Measurements from ENCODE around the gene HPDL. TPM values are rescaled to one million over a fixed set of nuclear protein-coding genes. Genes with fewer than 3 reads are reported as not detected.
"Not testable (repeated sequence)": the region's sequence is repeated elsewhere in the genome, so short reads cannot be mapped to it uniquely, and the experiment has no call there.

The HPDL gene
- total RNA-seq, 1 donor from 2014 or later: 2.3 TPM

- ATAC-seq (no peak), DNase-seq (ENCODE audit: low spot score) (no peak)
- intact Hi-C loops (cut with DNase I): no loop called here
Measured at GRCh38 chr1:45346473-45346872, 19.8 kb downstream of the HPDL start.

- ATAC-seq (no peak), DNase-seq (ENCODE audit: low spot score) (no peak)
- intact Hi-C loops (cut with DNase I): no loop called here
Measured at GRCh38 chr1:45348020-45348419, 21.3 kb downstream of the HPDL start.

GRCh38 chr1:45348609-45348965 is 21.9 kb downstream of the HPDL start:
- DNase-seq (ENCODE audit: low spot score) (no peak), ATAC-seq (peak; percentile 54)
- intact Hi-C loops (cut with DNase I): no loop called here

GRCh38 chr1:45348966-45349677 is 22.4 kb downstream of the HPDL start:
- DNase-seq (ENCODE audit: low spot score) (no peak), ATAC-seq (peak; percentile 78)
- intact Hi-C loops (cut with DNase I): no loop called here

GRCh38 chr1:45351508-45351907 is 24.8 kb downstream of the HPDL start:
- ATAC-seq (no peak), DNase-seq (ENCODE audit: low spot score) (no peak)
- intact Hi-C loops (cut with DNase I): no loop called here

GRCh38 chr1:45353685-45354084 is 27.0 kb downstream of the HPDL start:
- ATAC-seq: no peak
- intact Hi-C loops (cut with DNase I): no loop called here
- DNase-seq (ENCODE audit: low spot score): no peak

GRCh38 chr1:45354838-45355237 is 28.1 kb downstream of the HPDL start:
- ATAC-seq (no peak), DNase-seq (ENCODE audit: low spot score) (no peak)
- intact Hi-C loops (cut with DNase I): no loop called here

GRCh38 chr1:45355683-45356082 is 29.0 kb downstream of the HPDL start:
- DNase-seq (ENCODE audit: low spot score) (no peak), ATAC-seq (no peak)
- intact Hi-C loops (cut with DNase I): no loop called here

- intact Hi-C loops (cut with DNase I): no loop called here
- ATAC-seq: no peak
- no peak for DNase-seq (ENCODE audit: low spot score)
Measured at GRCh38 chr1:45356186-45356585, 29.5 kb downstream of the HPDL start.

GRCh38 chr1:45359882-45360513 is 33.3 kb downstream of the HPDL start:
- intact Hi-C loops (cut with DNase I): loop anchor here (5.0 kb wide), 2 partner anchors 132 to 207 kb away; partner anchors contain the start of gene TESK2
- DNase-seq (ENCODE audit: low spot score): peak; percentile 85
- peak; percentile 90 for ATAC-seq

GRCh38 chr1:45360981-45361380 is 34.3 kb downstream of the HPDL start:
- DNase-seq (ENCODE audit: low spot score): not testable (repeated sequence)
- peak; percentile 72 for ATAC-seq
- intact Hi-C loops (cut with DNase I): loop anchor here (5.0 kb wide), 2 partner anchors 131 to 206 kb away; partner anchors contain the start of gene TESK2

GRCh38 chr1:45364294-45364693 is 37.6 kb downstream of the HPDL start:
- DNase-seq (ENCODE audit: low spot score) (no peak), ATAC-seq (no peak)
- intact Hi-C loops (cut with DNase I): loop anchor here (5.0 kb wide), 2 partner anchors 128 to 203 kb away; partner anchors contain the start of gene TESK2

GRCh38 chr1:45365051-45365450 is 38.4 kb downstream of the HPDL start:
- intact Hi-C loops (cut with DNase I): no loop called here
- DNase-seq (ENCODE audit: low spot score) (no peak), ATAC-seq (peak; percentile 93)

GRCh38 chr1:45370575-45370974 is 43.9 kb downstream of the HPDL start:
- intact Hi-C loops (cut with DNase I): no loop called here
- DNase-seq (ENCODE audit: low spot score) (no peak), ATAC-seq (no peak)

GRCh38 chr1:45373573-45373972 is 46.9 kb downstream of the HPDL start:
- intact Hi-C loops (cut with DNase I): no loop called here
- no peak for ATAC-seq
- DNase-seq (ENCODE audit: low spot score): no peak

- ATAC-seq (no peak), DNase-seq (ENCODE audit: low spot score) (no peak)
- intact Hi-C loops (cut with DNase I): no loop called here
Measured at GRCh38 chr1:45375104-45376090, 48.7 kb downstream of the HPDL start.

GRCh38 chr1:45378184-45378583 is 51.5 kb downstream of the HPDL start:
- ATAC-seq (no peak), DNase-seq (ENCODE audit: low spot score) (no peak)
- intact Hi-C loops (cut with DNase I): no loop called here

Data from sciatic nerve (tissue), 2 donors.